ENCODE data around the gene FAM169A. TPM values are rescaled to one million over a fixed set of nuclear protein-coding genes. Genes with fewer than 3 reads are reported as not detected.

FAM169A gene
- total RNA-seq (2022; extraction: Qiagen RNA extraction): 3.7 to 6.9 TPM (median 6.0 TPM) in 5 replicates

GRCh38 chr5:74865804-74866595 is at the start of gene FAM169A:
Gene FAM169A, minus strand, starts transcription at chr5:74866387. Its CDS starts 24,711 bp downstream, at chr5:74841676.

GRCh38 chr5:74766849-74767578 is 99.2 kb downstream of the FAM169A start, which contains the start of the genes GFM2 and NSA2:
Gene GFM2, minus strand, starts transcription at chr5:74767117. Its CDS starts 3,375 bp downstream, at chr5:74763742.
Gene NSA2, plus strand, starts transcription at chr5:74767249. Its CDS starts 112 bp downstream, at chr5:74767361.

Other genes starting within 250 kb of the FAM169A start
- gene ENC1, start 225.7 kb downstream of the FAM169A start, total RNA-seq (2022; extraction: Qiagen RNA extraction): 5.0 to 6.3 TPM (median 5.9 TPM) in 5 replicates
- 107 to 120 TPM (median 112 TPM) in 5 replicates for gene HEXB, start 181.2 kb downstream of the FAM169A start, total RNA-seq (2022; extraction: Qiagen RNA extraction)
- gene GFM2, start 99.3 kb downstream of the FAM169A start, total RNA-seq (2022; extraction: Qiagen RNA extraction): 21.3 to 22.8 TPM (median 22.3 TPM) in 5 replicates
- 119 to 149 TPM (median 121 TPM) in 5 replicates for gene NSA2, start 99.1 kb downstream of the FAM169A start, total RNA-seq (2022; extraction: Qiagen RNA extraction)
- 0.27 to 0.40 TPM (median 0.36 TPM) in 5 replicates for gene GCNT4, start 186.2 kb upstream of the FAM169A start, total RNA-seq (2022; extraction: Qiagen RNA extraction)